Measurements from ENCODE around the gene TLE1. TPM values are rescaled to one million over a fixed set of nuclear protein-coding genes. Genes with fewer than 3 reads are reported as not detected.

Gene TLE1
- total and polyA plus RNA-seq, 8 donors, result 23.7 to 136 (median 58.7) TPM

DNA sequence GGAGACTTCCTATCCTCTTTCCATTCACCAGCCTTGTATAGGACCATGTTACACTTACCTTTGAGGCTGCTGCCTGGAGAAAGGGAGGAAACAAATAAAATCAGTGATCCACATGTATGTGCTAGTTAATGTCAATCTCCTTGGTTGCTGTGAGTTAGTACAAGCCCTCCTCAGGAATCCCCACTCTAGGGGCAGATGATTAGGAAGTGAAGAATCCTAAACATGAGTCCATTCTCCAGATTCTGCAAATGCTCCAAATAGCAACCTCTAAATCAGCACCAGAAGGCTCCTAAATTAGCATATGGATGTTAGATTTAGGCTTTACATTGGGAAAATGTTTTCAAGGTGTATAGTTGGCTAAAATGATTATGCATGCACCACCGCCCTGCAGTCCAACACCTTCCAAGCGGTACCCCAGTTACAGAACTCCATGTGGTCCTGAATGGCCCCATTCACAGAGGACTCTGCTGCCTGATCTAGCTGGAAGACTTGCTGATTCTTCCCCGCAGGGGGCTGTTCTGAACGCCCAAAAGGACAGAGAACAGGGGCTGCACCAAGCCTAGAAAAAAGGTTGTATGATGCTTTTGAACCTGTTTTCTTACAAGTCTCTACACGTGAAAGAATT, 123.2 kb downstream of the TLE1 start:
- Histone ChIP-seq H3K27me3 (no peaks in the 10 kb centered on the region), H3K4me3 (no peak overlapping the region), H3K36me3 (no peaks in the 10 kb centered on the region), H3K27ac (no peak overlapping the region), H3K9me3 (no peaks in the 10 kb centered on the region), H3K4me1 (no peaks in the 10 kb centered on the region)
- DNase-seq, result no peak
- intact Hi-C loops (cut with DNase I; ENCODE audit: low total_unique reads), result no loop called here
- TF ChIP-seq POLR2A (IDR thresholded peaks at IDR 0.05) (no peak), POLR2AphosphoS5 (IDR thresholded peaks at IDR 0.05) (no peak), EP300 (IDR thresholded peaks at IDR 0.05) (no peak)
- TF ChIP-seq, protein P1, sequence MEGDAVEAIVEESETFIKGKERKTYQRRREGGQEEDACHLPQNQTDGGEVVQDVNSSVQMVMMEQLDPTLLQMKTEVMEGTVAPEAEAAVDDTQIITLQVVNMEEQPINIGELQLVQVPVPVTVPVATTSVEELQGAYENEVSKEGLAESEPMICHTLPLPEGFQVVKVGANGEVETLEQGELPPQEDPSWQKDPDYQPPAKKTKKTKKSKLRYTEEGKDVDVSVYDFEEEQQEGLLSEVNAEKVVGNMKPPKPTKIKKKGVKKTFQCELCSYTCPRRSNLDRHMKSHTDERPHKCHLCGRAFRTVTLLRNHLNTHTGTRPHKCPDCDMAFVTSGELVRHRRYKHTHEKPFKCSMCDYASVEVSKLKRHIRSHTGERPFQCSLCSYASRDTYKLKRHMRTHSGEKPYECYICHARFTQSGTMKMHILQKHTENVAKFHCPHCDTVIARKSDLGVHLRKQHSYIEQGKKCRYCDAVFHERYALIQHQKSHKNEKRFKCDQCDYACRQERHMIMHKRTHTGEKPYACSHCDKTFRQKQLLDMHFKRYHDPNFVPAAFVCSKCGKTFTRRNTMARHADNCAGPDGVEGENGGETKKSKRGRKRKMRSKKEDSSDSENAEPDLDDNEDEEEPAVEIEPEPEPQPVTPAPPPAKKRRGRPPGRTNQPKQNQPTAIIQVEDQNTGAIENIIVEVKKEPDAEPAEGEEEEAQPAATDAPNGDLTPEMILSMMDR (IDR thresholded peaks at IDR 0.05), result no peak
- WGBS, 5 donors, result 89 to 97% (median 96%) methylated on average over 5 of the region's 5 CpGs

DNA sequence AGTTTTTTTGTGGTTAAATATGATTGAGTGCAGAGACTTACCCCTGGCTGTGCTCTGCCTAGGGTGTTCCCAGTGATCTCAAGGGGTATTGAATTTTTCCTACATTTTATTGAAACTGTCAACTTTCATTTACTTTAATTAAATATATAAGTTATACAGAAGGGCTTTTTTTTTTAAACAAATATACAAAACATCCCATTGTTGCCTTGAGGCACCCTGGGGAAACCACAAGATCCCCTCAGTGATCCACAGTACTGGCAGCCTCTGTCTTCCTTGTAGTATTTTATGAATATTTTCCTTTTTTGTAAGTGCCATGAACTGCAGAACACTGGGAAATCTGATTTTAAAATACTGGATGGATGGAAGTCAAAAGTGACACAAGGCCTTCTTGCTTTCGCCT, 123.7 kb downstream of the TLE1 start:
- Histone ChIP-seq H3K27me3 (no peaks in the 10 kb centered on the region), H3K27ac (no peak overlapping the region), H3K9me3 (no peaks in the 10 kb centered on the region), H3K4me3 (no peak overlapping the region), H3K36me3 (no peaks in the 10 kb centered on the region), H3K4me1 (no peaks in the 10 kb centered on the region)
- DNase-seq, result no peak
- intact Hi-C loops (cut with DNase I; ENCODE audit: low total_unique reads), result no loop called here
- TF ChIP-seq POLR2A (IDR thresholded peaks at IDR 0.05) (no peak), EP300 (IDR thresholded peaks at IDR 0.05) (no peak), POLR2AphosphoS5 (IDR thresholded peaks at IDR 0.05) (no peak)
- TF ChIP-seq, protein P1 (IDR thresholded peaks at IDR 0.05), result no peak
- WGBS, 5 donors, result 90 to 100% (median 96%) methylated on average over 1 of the region's 1 CpG

- H3K4me1 ChIP-seq, result peaks cover 0 to 2% (median 0%) of the 10 kb centered on the region in 4 donors
- no peak overlapping the region for H3K4me3 ChIP-seq
- no peaks in the 10 kb centered on the region for H3K36me3 ChIP-seq
- H3K27me3 ChIP-seq, result no peaks in the 10 kb centered on the region
- intact Hi-C loops (cut with DNase I; ENCODE audit: low total_unique reads), result no loop called here
- no peaks in the 10 kb centered on the region for H3K9me3 ChIP-seq
- 51 to 67% (median 62%) methylated on average over 4 of the region's 4 CpGs for WGBS, 5 donors
- H3K27ac ChIP-seq, result no peak overlapping the region
- DNase-seq, result no peak
- TF ChIP-seq POLR2A (IDR thresholded peaks at IDR 0.05) (no peak), POLR2AphosphoS5 (IDR thresholded peaks at IDR 0.05) (no peak), EP300 (IDR thresholded peaks at IDR 0.05) (no peak)
- TF ChIP-seq, protein P1 (IDR thresholded peaks at IDR 0.05), result no peak
Observed at GRCh38 chr9:81565144-81565543, 124.2 kb downstream of the TLE1 start.

- peaks cover 0 to 4% (median 2%) of the 10 kb centered on the region in 4 donors for H3K4me1 ChIP-seq
- no peak overlapping the region for H3K27ac ChIP-seq
- no peak overlapping the region for H3K4me3 ChIP-seq
- TF ChIP-seq POLR2AphosphoS5 (IDR thresholded peaks at IDR 0.05) (no peak), EP300 (IDR thresholded peaks at IDR 0.05) (no peak), POLR2A (IDR thresholded peaks at IDR 0.05) (no peak)
- TF ChIP-seq, protein P1 (IDR thresholded peaks at IDR 0.05), result no peak
- intact Hi-C loops (cut with DNase I; ENCODE audit: low total_unique reads), result no loop called here
- no peaks in the 10 kb centered on the region for H3K36me3 ChIP-seq
- 84 to 91% (median 86%) methylated on average over 5 of the region's 5 CpGs for WGBS, 5 donors
- H3K9me3 ChIP-seq, result no peaks in the 10 kb centered on the region
- no peak for DNase-seq
- no peaks in the 10 kb centered on the region for H3K27me3 ChIP-seq
Observed at GRCh38 chr9:81564632-81565031, 124.7 kb downstream of the TLE1 start.

All from stomach (tissue), 9 donors.